SK-N-SH treated with all-trans-retinoic acid at 6 μM for 48 hours (cell line): ENCODE results near the gene TFCP2L1.

Experiments
- ATAC-seq: fragments of 200-7000 bp; cut with Tn5 transposase; 3 replicates; pipeline ENCODE4 v1.9.1; 2020; ENCODE audit warnings: mild to moderate bottlenecking, moderate library complexity
- ARNTL ChIP-seq: fragments of 450-650 bp; formaldehyde crosslinking; IDR thresholded peaks from 2 replicates; pipeline ENCODE4 v1.5.0; 2020; ENCODE audit warnings: low read depth, mild to moderate bottlenecking, moderate library complexity, borderline replicate concordance
- BACH2 ChIP-seq: fragments of 250-450 bp; sonication (Bioruptor Pico); IDR thresholded peaks from 2 replicates; pipeline ENCODE4 v1.9.0; 2021; ENCODE audit warnings: mild to moderate bottlenecking, borderline replicate concordance
- CSRNP3 ChIP-seq: fragments of 250-450 bp; sonication (Bioruptor Pico); IDR thresholded peaks from 2 replicates; pipeline ENCODE4 v1.5.1; 2021; ENCODE audit warnings: mild to moderate bottlenecking, moderate library complexity
- ESRRG ChIP-seq: fragments of 250-450 bp; sonication (Bioruptor Pico); IDR thresholded peaks from 2 replicates; pipeline ENCODE4 v1.6.1; 2021; ENCODE audit warnings: mild to moderate bottlenecking
- GLIS3 ChIP-seq: fragments of 250-450 bp; sonication (Bioruptor Pico); IDR thresholded peaks from 2 replicates; pipeline ENCODE4 v1.5.0; 2020; ENCODE audit warnings: mild to moderate bottlenecking, moderate library complexity
- ISL1 ChIP-seq: fragments of 250-450 bp; sonication (Bioruptor Pico); IDR thresholded peaks from 2 replicates; pipeline ENCODE4 v2.1.2; 2022; ENCODE audit warnings: mild to moderate bottlenecking, moderate library complexity
- OSR1 ChIP-seq: fragments of 250-450 bp; sonication (Bioruptor Pico); IDR thresholded peaks from 2 replicates; pipeline ENCODE4 v1.8.0; 2022; ENCODE audit warnings: moderate library complexity, mild to moderate bottlenecking, inconsistent platforms
- PATZ1 ChIP-seq: fragments of 250-450 bp; sonication (Bioruptor Pico); IDR thresholded peaks from 2 replicates; pipeline ENCODE4 v1.8.0; 2020; ENCODE audit warnings: mild to moderate bottlenecking, moderate library complexity, borderline replicate concordance
- PPARA ChIP-seq: fragments of 250-450 bp; sonication (Bioruptor Pico); IDR thresholded peaks from 2 replicates; pipeline ENCODE4 v1.5.0; 2020; ENCODE audit warnings: mild to moderate bottlenecking, borderline replicate concordance
- RARB ChIP-seq: fragments of 250-450 bp; sonication (Bioruptor Pico); IDR thresholded peaks from 2 replicates; pipeline ENCODE4 v1.8.0; 2021; ENCODE audit warnings: mild to moderate bottlenecking, moderate library complexity
- SNAI2 ChIP-seq: fragments of 250-450 bp; sonication (Bioruptor Pico); IDR thresholded peaks from 2 replicates; pipeline ENCODE4 v1.5.0; 2020; ENCODE audit warnings: mild to moderate bottlenecking, moderate library complexity
- TCF4 ChIP-seq: fragments of 250-450 bp; sonication (Bioruptor Pico); IDR thresholded peaks from 2 replicates; pipeline ENCODE4 v1.8.0; 2021; ENCODE audit warnings: mild to moderate bottlenecking, moderate library complexity, borderline replicate concordance
- TOX ChIP-seq: fragments of 250-450 bp; sonication (Bioruptor Pico); IDR thresholded peaks from 2 replicates; pipeline ENCODE4 v1.8.0; 2021; ENCODE audit warnings: mild to moderate bottlenecking, moderate library complexity, borderline replicate concordance
- ZFP3 ChIP-seq: fragments of 250-450 bp; sonication (Bioruptor Pico); IDR thresholded peaks from 2 replicates; pipeline ENCODE4 v1.5.0; 2020; ENCODE audit warnings: mild to moderate bottlenecking, moderate library complexity
- ZFP30 ChIP-seq: fragments of 450-650 bp; formaldehyde crosslinking; IDR thresholded peaks from 2 replicates; pipeline ENCODE4 v1.5.0; 2022; ENCODE audit warnings: mild to moderate bottlenecking, moderate library complexity
- ZNF565 ChIP-seq: fragments of 450-650 bp; formaldehyde crosslinking; conservative IDR thresholded peaks from 2 replicates; pipeline ENCODE4 v1.5.0; 2020; ENCODE audit warnings: low read depth, mild to moderate bottlenecking, moderate library complexity
- ZNF70 ChIP-seq: fragments of 450-650 bp; formaldehyde crosslinking; IDR thresholded peaks from 2 replicates; pipeline ENCODE4 v1.5.0; 2020; ENCODE audit warnings: mild to moderate bottlenecking, moderate library complexity
- ZNF8 ChIP-seq: fragments of 450-650 bp; formaldehyde crosslinking; IDR thresholded peaks from 2 replicates; pipeline ENCODE4 v1.5.0; 2020; ENCODE audit warnings: mild to moderate bottlenecking, moderate library complexity
- TF ChIP-seq, protein P1 (sequence below): fragments of 250-450 bp; sonication (Bioruptor Pico); IDR thresholded peaks from 2 replicates; pipeline ENCODE4 v1.5.0; 2020; ENCODE audit warnings: mild to moderate bottlenecking, moderate library complexity
- TF ChIP-seq, protein P2 (sequence below): fragments of 250-450 bp; sonication (Bioruptor Pico); IDR thresholded peaks from 2 replicates; pipeline ENCODE4 v1.8.0; 2021; ENCODE audit warnings: low read depth, mild to moderate bottlenecking, moderate library complexity, borderline replicate concordance
- TF ChIP-seq, protein P3 (sequence below): fragments of 250-450 bp; sonication (Bioruptor Pico); IDR thresholded peaks from 2 replicates; pipeline ENCODE4 v1.5.1; 2020; ENCODE audit warnings: low read depth, mild to moderate bottlenecking, moderate library complexity

Gene TFCP2L1

GRCh38 chr2:121285926-121286325 is 924 bp upstream of the TFCP2L1 start:
- TF ChIP-seq ISL1 (CRISPR knock-in tag) (no peak), ARNTL (CRISPR knock-in tag) (no peak), OSR1 (CRISPR knock-in tag) (no peak), PPARA (no peak), PATZ1 (CRISPR knock-in tag) (no peak), ZFP3 (CRISPR knock-in tag) (no peak), ZNF70 (CRISPR knock-in tag) (no peak), RARB (no peak), ZNF565 (CRISPR knock-in tag) (no peak), SNAI2 (CRISPR knock-in tag) (no peak), CSRNP3 (CRISPR knock-in tag) (no peak), BACH2 (CRISPR knock-in tag) (no peak), TCF4 (CRISPR knock-in tag) (no peak), ZFP30 (CRISPR knock-in tag) (no peak), GLIS3 (no peak), ESRRG (no peak)
- TF ChIP-seq, protein P1, sequence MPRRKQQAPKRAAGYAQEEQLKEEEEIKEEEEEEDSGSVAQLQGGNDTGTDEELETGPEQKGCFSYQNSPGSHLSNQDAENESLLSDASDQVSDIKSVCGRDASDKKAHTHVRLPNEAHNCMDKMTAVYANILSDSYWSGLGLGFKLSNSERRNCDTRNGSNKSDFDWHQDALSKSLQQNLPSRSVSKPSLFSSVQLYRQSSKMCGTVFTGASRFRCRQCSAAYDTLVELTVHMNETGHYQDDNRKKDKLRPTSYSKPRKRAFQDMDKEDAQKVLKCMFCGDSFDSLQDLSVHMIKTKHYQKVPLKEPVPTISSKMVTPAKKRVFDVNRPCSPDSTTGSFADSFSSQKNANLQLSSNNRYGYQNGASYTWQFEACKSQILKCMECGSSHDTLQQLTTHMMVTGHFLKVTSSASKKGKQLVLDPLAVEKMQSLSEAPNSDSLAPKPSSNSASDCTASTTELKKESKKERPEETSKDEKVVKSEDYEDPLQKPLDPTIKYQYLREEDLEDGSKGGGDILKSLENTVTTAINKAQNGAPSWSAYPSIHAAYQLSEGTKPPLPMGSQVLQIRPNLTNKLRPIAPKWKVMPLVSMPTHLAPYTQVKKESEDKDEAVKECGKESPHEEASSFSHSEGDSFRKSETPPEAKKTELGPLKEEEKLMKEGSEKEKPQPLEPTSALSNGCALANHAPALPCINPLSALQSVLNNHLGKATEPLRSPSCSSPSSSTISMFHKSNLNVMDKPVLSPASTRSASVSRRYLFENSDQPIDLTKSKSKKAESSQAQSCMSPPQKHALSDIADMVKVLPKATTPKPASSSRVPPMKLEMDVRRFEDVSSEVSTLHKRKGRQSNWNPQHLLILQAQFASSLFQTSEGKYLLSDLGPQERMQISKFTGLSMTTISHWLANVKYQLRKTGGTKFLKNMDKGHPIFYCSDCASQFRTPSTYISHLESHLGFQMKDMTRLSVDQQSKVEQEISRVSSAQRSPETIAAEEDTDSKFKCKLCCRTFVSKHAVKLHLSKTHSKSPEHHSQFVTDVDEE (CRISPR knock-in tag), result no peak
- TF ChIP-seq, protein P2, sequence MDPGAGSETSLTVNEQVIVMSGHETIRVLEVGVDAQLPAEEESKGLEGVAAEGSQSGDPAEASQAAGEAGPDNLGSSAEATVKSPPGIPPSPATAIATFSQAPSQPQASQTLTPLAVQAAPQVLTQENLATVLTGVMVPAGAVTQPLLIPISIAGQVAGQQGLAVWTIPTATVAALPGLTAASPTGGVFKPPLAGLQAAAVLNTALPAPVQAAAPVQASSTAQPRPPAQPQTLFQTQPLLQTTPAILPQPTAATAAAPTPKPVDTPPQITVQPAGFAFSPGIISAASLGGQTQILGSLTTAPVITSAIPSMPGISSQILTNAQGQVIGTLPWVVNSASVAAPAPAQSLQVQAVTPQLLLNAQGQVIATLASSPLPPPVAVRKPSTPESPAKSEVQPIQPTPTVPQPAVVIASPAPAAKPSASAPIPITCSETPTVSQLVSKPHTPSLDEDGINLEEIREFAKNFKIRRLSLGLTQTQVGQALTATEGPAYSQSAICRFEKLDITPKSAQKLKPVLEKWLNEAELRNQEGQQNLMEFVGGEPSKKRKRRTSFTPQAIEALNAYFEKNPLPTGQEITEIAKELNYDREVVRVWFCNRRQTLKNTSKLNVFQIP, result no peak
- TF ChIP-seq, protein P3, sequence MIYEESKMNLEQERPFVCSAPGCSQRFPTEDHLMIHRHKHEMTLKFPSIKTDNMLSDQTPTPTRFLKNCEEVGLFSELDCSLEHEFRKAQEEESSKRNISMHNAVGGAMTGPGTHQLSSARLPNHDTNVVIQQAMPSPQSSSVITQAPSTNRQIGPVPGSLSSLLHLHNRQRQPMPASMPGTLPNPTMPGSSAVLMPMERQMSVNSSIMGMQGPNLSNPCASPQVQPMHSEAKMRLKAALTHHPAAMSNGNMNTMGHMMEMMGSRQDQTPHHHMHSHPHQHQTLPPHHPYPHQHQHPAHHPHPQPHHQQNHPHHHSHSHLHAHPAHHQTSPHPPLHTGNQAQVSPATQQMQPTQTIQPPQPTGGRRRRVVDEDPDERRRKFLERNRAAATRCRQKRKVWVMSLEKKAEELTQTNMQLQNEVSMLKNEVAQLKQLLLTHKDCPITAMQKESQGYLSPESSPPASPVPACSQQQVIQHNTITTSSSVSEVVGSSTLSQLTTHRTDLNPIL, result no peak
- ATAC-seq, result no peak

DNA sequence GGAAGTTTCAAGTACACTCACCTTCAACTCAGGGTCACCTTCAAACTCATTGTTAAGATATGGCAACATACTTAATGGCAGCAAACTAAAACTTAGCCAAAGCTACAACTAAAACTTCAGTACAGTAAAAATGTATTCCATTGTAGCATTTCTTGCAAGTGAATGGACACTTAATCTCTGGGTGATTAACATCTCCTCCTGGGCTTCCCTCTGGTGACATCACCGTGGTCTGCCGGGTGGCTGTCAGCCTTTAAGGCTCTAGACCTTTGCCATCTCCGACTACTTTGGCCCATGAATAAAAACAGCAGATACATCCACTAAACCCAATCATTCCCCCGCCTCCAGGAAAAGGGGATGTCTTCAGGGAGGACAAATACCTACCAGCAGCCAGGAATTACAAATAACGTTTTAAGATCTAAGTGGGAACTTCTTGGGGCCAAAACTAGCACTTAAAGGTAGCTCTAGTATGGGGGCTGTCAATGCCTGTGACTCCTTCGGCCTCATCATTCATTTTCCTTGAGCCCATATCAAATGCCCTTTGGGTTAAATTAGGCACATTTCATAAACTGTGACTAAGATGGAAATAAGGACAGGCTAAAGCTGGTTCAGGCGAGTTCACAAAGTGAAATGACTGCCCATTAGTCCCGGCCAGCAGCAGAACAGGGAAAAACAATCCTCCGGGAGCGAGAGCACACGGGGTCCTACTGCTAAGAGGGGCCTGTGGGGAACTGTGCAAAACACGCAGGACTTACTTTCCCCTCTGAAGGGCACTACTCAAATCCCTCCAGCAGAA is 1.1 kb downstream of the TFCP2L1 start:
- ATAC-seq, result no peak
- TF ChIP-seq, protein P1 (CRISPR knock-in tag), result no peak
- no peak for TF ChIP-seq PATZ1 (CRISPR knock-in tag)
- TF ChIP-seq, protein P2, result no peak
- no peak for TF ChIP-seq SNAI2 (CRISPR knock-in tag)
- TF ChIP-seq CSRNP3 (CRISPR knock-in tag), result no peak
- no peak for TF ChIP-seq ZNF8 (CRISPR knock-in tag)
- TF ChIP-seq TOX (CRISPR knock-in tag), result no peak
- TF ChIP-seq, all 23 proteins: peak for 0
